ENCODE measurements around the gene ZBTB7C.

GRCh38 chr18:48142353-48142752 lies 266.8 kb downstream of the ZBTB7C start:
- TF ChIP-seq CTCF (IDR thresholded peaks at IDR 0.05): no peak
- TF ChIP-seq POLR2A (IDR thresholded peaks at IDR 0.05): no peak
- TF ChIP-seq EP300 (IDR thresholded peaks at IDR 0.05): no peak
- TF ChIP-seq POLR2AphosphoS5 (IDR thresholded peaks at IDR 0.05): no peak
